PC-3 (cell line): ENCODE data around the gene PHAF1. TPM values are rescaled to one million over a fixed set of nuclear protein-coding genes. Genes with fewer than 3 reads are reported as not detected.

Experiments used
- ATAC-seq: fragments of 200-7000 bp; cut with Tn5 transposase; 2 replicates; pipeline ENCODE4 v1.9.1; 2020; ENCODE audit warnings: mild to moderate bottlenecking, moderate library complexity
- BruUV-seq: library from RNA; stranded (reverse); fragments of 400-500 nt; replicated peaks from 2 replicates; lab custom pipeline; 2021; lab: Mats Ljungman, UMichigan
- CTCF ChIA-PET: fragments of 300-600 bp; sonication (Branson Sonifier 250); formaldehyde crosslinking; loops from one replicate; lab custom pipeline; 2022; ENCODE audit warnings: antibody characterized with exemption; lab: Charles Lee
- POLR2A ChIA-PET: fragments of 300-600 bp; sonication (Branson Sonifier 250); formaldehyde crosslinking; loops from one replicate; lab custom pipeline; 2022; ENCODE audit warnings: antibody characterized with exemption; ENCODE audit not compliant: unreplicated experiment; lab: Charles Lee
- DNase-seq: peaks from one replicate; pipeline ENCODE4 v3.0.0-alpha.2; 2015
- H2AFZ ChIP-seq: fragments of 300-600 bp; sonication (generic); 2 replicates; pipeline ENCODE4 v1.6.0; 2016; ENCODE audit warnings: antibody characterized with exemption, low read length
- H3F3A ChIP-seq: fragments of 300-600 bp; sonication (generic); one replicate; pipeline ENCODE4 v1.6.0; 2017; ENCODE audit warnings: antibody characterized with exemption, low read length, control low read depth, mild to moderate bottlenecking; ENCODE audit not compliant: unreplicated experiment
- H3K27ac ChIP-seq: fragments of 300-600 bp; sonication (generic); 2 replicates; pipeline ENCODE4 v1.5.1; 2016; ENCODE audit warnings: mild to moderate bottlenecking, low read length
- H3K27me3 ChIP-seq: fragments of 300-600 bp; sonication (generic); 2 replicates; pipeline ENCODE4 v1.6.1; 2016; ENCODE audit warnings: low read length, mixed read lengths
- H3K36me3 ChIP-seq: fragments of 300-600 bp; sonication (generic); 2 replicates; pipeline ENCODE4 v1.6.1; 2016; ENCODE audit warnings: low read depth, mixed run types, low read length, mixed read lengths
- H3K4me1 ChIP-seq: fragments of 300-600 bp; sonication (generic); 2 replicates; pipeline ENCODE4 v1.5.1; 2016; ENCODE audit warnings: low read length; ENCODE audit not compliant: insufficient read depth
- H3K4me2 ChIP-seq: fragments of 300-600 bp; sonication (generic); 2 replicates; pipeline ENCODE4 v1.6.0; 2016; ENCODE audit warnings: low read length
- H3K4me3 ChIP-seq: fragments of 300-600 bp; sonication (generic); 2 replicates; pipeline ENCODE4 v1.5.1; 2016; ENCODE audit warnings: mild to moderate bottlenecking, low read length, mixed read lengths
- H3K79me2 ChIP-seq: fragments of 300-600 bp; sonication (generic); 2 replicates; pipeline ENCODE4 v1.6.1; 2017; ENCODE audit warnings: low read length, mixed read lengths
- H3K9ac ChIP-seq: fragments of 300-600 bp; sonication (generic); 2 replicates; pipeline ENCODE4 v1.6.0; 2016; ENCODE audit warnings: mild to moderate bottlenecking, low read length
- H3K9me2 ChIP-seq: fragments of 300-600 bp; sonication (generic); replicated peaks from 2 replicates; pipeline ENCODE4 v1.6.1; 2016; ENCODE audit warnings: mixed run types, low read length, mixed read lengths
- H3K9me3 ChIP-seq: fragments of 300-600 bp; sonication (generic); 2 replicates; pipeline ENCODE4 v1.6.1; 2016; ENCODE audit warnings: low read length, mixed read lengths
- H4K20me1 ChIP-seq: fragments of 300-600 bp; sonication (generic); 2 replicates; pipeline ENCODE4 v1.6.1; 2016; ENCODE audit warnings: low read length, mixed read lengths
- EZH2 ChIP-seq: fragments of 300-600 bp; sonication (generic); IDR thresholded peaks from one replicate; pipeline ENCODE4 v1.6.1; 2017; ENCODE audit warnings: antibody characterized with exemption, mild to moderate bottlenecking, low read length; ENCODE audit not compliant: unreplicated experiment
- EZH2phosphoT487 ChIP-seq: fragments of 300-600 bp; sonication (generic); IDR thresholded peaks from 2 replicates; pipeline ENCODE4 v1.6.1; 2018; ENCODE audit warnings: mild to moderate bottlenecking, antibody characterized with exemption, low read length, borderline replicate concordance
- intact Hi-C: fragments of 100-400 bp; cut with micrococcal nuclease; formaldehyde crosslinking; loops from 2 replicates; pipeline ENCODE4 v1.9.0; 2023
- total RNA-seq: library from RNA; depleted of rRNA; stranded (reverse); fragments of >200 nt; gene quantifications from 2 replicates; pipeline ENCODE4 v1.2.3, GENCODE V29; 2014
- TF ChIP-seq, protein P1 (sequence below): fragments of 300-600 bp; sonication (generic); conservative IDR thresholded peaks from 2 replicates; pipeline ENCODE4 v1.5.1; 2017; ENCODE audit warnings: antibody characterized with exemption, low read depth, mild to moderate bottlenecking, low read length

Gene PHAF1
- total RNA-seq, 1 experiment from 2014 or later: 18.8 TPM

DNA sequence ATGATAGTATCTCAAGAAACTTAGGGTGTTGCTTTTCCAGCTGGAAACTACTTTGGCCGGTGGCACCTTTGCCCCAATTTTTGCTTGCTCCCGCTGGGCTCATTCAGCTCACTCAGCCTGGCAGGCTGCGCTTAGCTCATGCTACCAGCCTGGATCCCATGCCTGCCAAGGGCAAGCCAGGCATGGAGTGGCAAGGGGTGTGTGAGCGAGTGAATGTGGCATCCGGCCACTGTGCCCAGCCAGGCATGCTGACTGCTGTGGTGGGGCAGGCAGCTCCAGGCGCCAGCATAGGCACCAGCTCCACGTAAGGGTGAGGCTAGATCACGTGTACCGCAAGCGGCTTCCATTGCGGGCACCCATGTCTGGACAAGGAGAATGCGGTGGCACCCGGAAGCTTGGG is 31.6 kb downstream of the PHAF1 start:
- Histone ChIP-seq H3K27ac (no peak overlapping the region), H3K79me2 (no peaks in the 10 kb centered on the region), H2AFZ (no peak overlapping the region), H3K9me2 (no peaks in the 10 kb centered on the region), H3K4me1 (no peaks in the 10 kb centered on the region), H3K36me3 (no peaks in the 10 kb centered on the region; the same call in 1 of the 2 replicates), H3K27me3 (no peaks in the 10 kb centered on the region), H3K4me3 (no peak overlapping the region), H4K20me1 (no peaks in the 10 kb centered on the region), H3K9me3 (no peaks in the 10 kb centered on the region), H3F3A (no peaks in the 10 kb centered on the region), H3K9ac (no peak overlapping the region), H3K4me2 (no peak overlapping the region)
- ATAC-seq (no peak), DNase-seq (no peak)
- TF ChIP-seq, protein P1, sequence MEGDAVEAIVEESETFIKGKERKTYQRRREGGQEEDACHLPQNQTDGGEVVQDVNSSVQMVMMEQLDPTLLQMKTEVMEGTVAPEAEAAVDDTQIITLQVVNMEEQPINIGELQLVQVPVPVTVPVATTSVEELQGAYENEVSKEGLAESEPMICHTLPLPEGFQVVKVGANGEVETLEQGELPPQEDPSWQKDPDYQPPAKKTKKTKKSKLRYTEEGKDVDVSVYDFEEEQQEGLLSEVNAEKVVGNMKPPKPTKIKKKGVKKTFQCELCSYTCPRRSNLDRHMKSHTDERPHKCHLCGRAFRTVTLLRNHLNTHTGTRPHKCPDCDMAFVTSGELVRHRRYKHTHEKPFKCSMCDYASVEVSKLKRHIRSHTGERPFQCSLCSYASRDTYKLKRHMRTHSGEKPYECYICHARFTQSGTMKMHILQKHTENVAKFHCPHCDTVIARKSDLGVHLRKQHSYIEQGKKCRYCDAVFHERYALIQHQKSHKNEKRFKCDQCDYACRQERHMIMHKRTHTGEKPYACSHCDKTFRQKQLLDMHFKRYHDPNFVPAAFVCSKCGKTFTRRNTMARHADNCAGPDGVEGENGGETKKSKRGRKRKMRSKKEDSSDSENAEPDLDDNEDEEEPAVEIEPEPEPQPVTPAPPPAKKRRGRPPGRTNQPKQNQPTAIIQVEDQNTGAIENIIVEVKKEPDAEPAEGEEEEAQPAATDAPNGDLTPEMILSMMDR: no peak
- TF ChIP-seq EZH2phosphoT487: no peak
- TF ChIP-seq EZH2: no peak
- CTCF ChIA-PET: no interaction called here
- intact Hi-C loops: no loop called here
- BruUV-seq: no TSS peak
- POLR2A ChIA-PET: no interaction called here

- POLR2A ChIA-PET: no interaction called here
- Histone ChIP-seq H3K9me3 (no peaks in the 10 kb centered on the region), H3K4me2 (no peak overlapping the region), H3K79me2 (no peaks in the 10 kb centered on the region), H3K27me3 (no peaks in the 10 kb centered on the region), H3K4me1 (no peaks in the 10 kb centered on the region), H3K4me3 (no peak overlapping the region), H3K36me3 (no peaks in the 10 kb centered on the region; the same call in 1 of the 2 replicates), H3K9ac (no peak overlapping the region), H3K9me2 (no peaks in the 10 kb centered on the region), H4K20me1 (no peaks in the 10 kb centered on the region), H2AFZ (no peak overlapping the region), H3F3A (no peaks in the 10 kb centered on the region), H3K27ac (no peak overlapping the region)
- CTCF ChIA-PET: no interaction called here
- no TSS peak for BruUV-seq
- ATAC-seq: no peak
- TF ChIP-seq, protein P1: no peak
- TF ChIP-seq EZH2phosphoT487: no peak
- DNase-seq: no peak
- intact Hi-C loops: no loop called here
Observed at GRCh38 chr16:67142342-67142741, 32.6 kb downstream of the PHAF1 start.

GRCh38 chr16:67144943-67145342 is 35.2 kb downstream of the PHAF1 start:
- Histone ChIP-seq H3F3A (no peaks in the 10 kb centered on the region), H3K4me1 (no peaks in the 10 kb centered on the region), H2AFZ (no peak overlapping the region), H3K36me3 (no peaks in the 10 kb centered on the region; the same call in 1 of the 2 replicates), H3K9me3 (no peaks in the 10 kb centered on the region), H3K79me2 (no peaks in the 10 kb centered on the region), H3K27me3 (no peaks in the 10 kb centered on the region), H3K4me3 (no peak overlapping the region), H4K20me1 (no peaks in the 10 kb centered on the region), H3K9me2 (no peaks in the 10 kb centered on the region), H3K4me2 (no peak overlapping the region), H3K27ac (no peak overlapping the region), H3K9ac (no peak overlapping the region)
- ChIA-PET CTCF (no interaction called here), POLR2A (no interaction called here)
- ATAC-seq (no peak), DNase-seq (no peak)
- intact Hi-C loops: no loop called here
- TF ChIP-seq EZH2 (no peak), EZH2phosphoT487 (no peak)
- TF ChIP-seq, protein P1: no peak
- no TSS peak for BruUV-seq
